ENCODE results near the gene GHR.
"Not testable (repeated sequence)": the region's sequence is repeated elsewhere in the genome, so short reads cannot be mapped to it uniquely, and the experiment has no call there.

GHR gene

DNA sequence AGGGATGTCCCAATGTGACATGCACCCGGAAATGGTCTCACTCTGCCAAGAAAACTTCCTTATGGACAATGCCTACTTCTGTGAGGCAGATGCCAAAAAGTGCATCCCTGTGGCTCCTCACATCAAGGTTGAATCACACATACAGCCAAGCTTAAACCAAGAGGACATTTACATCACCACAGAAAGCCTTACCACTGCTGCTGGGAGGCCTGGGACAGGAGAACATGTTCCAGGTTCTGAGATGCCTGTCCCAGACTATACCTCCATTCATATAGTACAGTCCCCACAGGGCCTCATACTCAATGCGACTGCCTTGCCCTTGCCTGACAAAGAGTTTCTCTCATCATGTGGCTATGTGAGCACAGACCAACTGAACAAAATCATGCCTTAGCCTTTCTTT lies 295.8 kb downstream of the GHR start:
- no peak overlapping the region for H3K4me3 ChIP-seq (ENCODE audit: low read length)

GRCh38 chr5:42720251-42720650 lies 297.0 kb downstream of the GHR start:
- no peak for TF ChIP-seq ZNF274 (IDR thresholded peaks at IDR 0.05; ENCODE audit: low read depth, low read length)
- H3K4me3 ChIP-seq (ENCODE audit: low read length) = no peak overlapping the region

More for the DNA sequence above, 295.8 kb downstream of the GHR start:
- TF ChIP-seq ZNF274 (IDR thresholded peaks at IDR 0.05; ENCODE audit: low read depth, low read length) = no peak

DNA sequence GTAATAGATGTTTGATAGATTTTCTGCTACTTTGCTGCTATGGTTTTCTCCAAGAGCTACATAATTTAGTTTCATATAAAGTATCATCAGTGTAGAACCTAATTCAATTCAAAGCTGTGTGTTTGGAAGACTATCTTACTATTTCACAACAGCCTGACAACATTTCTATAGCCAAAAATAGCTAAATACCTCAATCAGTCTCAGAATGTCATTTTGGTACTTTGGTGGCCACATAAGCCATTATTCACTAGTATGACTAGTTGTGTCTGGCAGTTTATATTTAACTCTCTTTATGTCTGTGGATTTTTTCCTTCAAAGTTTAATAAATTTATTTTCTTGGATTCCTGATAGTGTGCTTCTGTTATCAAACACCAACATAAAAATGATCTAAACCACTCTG lies 298.2 kb downstream of the GHR start:
- H3K4me3 ChIP-seq (ENCODE audit: low read length) = no peak overlapping the region
- no peak for TF ChIP-seq ZNF274 (IDR thresholded peaks at IDR 0.05; ENCODE audit: low read depth, low read length)

DNA sequence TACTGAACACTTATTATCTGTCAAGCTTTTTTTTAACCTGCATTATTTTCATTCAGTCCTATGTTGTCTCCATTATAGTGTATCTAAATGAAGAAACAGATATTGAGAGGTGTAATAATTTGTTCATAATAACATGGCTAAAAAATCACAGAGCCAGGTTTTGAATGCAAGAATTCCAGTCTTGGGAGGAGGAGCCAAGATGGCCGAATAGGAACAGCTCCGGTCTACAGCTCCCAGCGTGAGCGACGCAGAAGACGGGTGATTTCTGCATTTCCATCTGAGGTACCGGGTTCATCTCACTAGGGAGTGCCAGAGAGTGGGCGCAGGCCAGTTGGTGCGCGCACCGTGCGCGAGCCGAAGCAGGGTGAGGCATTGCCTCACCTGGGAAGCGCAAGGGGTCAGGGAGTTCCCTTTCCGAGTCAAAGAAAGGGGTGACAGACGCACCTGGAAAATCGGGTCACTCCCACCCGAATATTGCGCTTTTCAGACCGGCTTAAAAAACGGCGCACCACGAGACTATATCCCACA lies 311.4 kb downstream of the GHR start:
- H3K4me3 ChIP-seq (ENCODE audit: low read length) = not testable (repeated sequence)

DNA sequence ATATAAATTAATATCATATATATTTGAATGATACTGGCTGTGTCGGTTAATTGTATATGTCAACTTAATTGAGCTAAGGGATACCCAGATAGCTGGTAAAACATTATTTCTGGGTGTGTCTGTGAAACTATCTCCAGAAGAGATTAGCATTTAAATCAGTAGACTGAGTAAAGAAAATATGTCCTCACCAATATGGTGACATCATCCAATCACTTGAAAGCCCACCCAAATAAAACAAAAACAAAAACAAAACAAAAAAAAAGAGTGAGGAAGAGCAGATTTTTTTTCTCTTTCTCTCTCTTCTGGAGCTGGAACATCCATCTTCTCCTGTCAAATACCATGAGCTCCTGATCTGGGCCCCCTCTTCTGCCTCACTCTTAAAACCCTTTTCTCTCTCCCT lies 317.7 kb downstream of the GHR start:
- no peak for TF ChIP-seq ZNF274 (IDR thresholded peaks at IDR 0.05; ENCODE audit: low read depth, low read length)
- H3K4me3 ChIP-seq (ENCODE audit: low read length) = no peak overlapping the region

- no peak overlapping the region for H3K4me3 ChIP-seq (ENCODE audit: low read length)
- TF ChIP-seq ZNF274 (IDR thresholded peaks at IDR 0.05; ENCODE audit: low read depth, low read length) = no peak
Measured at GRCh38 chr5:42745426-42745825, 322.2 kb downstream of the GHR start.

- no peak for TF ChIP-seq ZNF274 (IDR thresholded peaks at IDR 0.05; ENCODE audit: low read depth, low read length)
- no peak overlapping the region for H3K4me3 ChIP-seq (ENCODE audit: low read length)
Measured at GRCh38 chr5:42745856-42746255, 322.6 kb downstream of the GHR start.

DNA sequence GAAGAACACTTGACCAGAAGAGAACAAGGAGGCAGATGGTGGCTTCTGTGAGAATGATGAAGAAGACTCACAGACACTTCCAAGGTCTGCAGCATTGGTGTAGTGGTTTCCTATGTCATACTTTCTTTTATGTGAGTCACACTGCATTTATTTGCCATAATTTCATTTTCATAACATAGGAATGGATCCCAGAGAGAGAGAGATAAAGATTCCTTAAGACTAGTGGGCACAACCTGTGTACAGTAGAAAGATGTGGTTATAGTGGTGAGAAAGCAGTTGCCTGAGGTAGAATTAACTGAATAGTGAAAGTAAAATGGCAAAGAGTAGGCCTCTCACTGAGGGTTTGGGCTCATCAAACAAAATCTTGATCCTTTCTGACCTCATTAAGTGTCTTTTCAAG lies 325.8 kb downstream of the GHR start:
- TF ChIP-seq ZNF274 (IDR thresholded peaks at IDR 0.05; ENCODE audit: low read depth, low read length) = no peak
- no peak overlapping the region for H3K4me3 ChIP-seq (ENCODE audit: low read length)

- TF ChIP-seq ZNF274 (IDR thresholded peaks at IDR 0.05; ENCODE audit: low read depth, low read length) = no peak
- H3K4me3 ChIP-seq (ENCODE audit: low read length) = no peak overlapping the region
Measured at GRCh38 chr5:42750507-42750906, 327.3 kb downstream of the GHR start.

DNA sequence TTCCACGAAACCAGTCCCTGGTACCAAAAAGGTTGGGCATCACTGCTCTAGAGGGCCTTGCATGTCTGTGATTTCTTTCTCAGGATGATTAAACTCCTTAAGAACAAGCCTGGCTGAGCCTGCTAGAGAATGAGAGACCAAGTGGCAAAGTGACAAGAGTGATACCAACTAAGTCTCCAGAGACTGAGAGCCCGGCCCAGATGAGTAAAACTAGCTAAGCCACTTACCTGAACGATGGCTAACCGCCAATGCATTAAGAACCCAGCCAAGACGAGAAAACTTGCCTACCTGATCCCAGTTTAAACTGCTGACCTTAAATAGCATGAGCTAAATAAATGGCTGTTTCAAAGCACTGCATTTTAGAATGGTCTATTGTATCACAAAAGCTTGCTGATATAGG lies 327.8 kb downstream of the GHR start:
- TF ChIP-seq ZNF274 (IDR thresholded peaks at IDR 0.05; ENCODE audit: low read depth, low read length) = no peak
- no peak overlapping the region for H3K4me3 ChIP-seq (ENCODE audit: low read length)

DNA sequence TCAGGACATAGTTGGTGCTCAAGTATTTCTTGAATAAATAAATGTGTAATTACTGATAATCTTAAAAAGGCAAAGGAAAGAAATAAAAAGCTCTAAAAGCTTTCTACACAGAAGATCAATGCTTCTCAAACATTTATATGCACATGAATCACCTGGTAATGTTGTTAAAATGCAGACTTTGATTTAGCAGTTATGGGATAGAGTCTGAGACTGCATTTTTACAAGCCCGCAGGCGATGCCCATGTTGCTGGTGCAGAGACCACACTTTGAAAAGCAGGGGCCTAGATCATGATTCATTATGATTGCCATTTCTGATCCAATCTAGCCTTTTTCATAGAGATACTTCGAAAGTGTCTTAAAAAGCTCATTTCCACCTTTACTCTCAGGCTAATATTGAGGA lies 329.9 kb downstream of the GHR start:
- TF ChIP-seq ZNF274 (IDR thresholded peaks at IDR 0.05; ENCODE audit: low read depth, low read length) = no peak
- H3K4me3 ChIP-seq (ENCODE audit: low read length) = no peak overlapping the region

GRCh38 chr5:42756606-42757601 lies 333.7 kb downstream of the GHR start, which contains the start of gene CCDC152:
TSS of gene CCDC152 (plus strand) at chr5:42756818. CDS start at chr5:42759122, 2,304 bp downstream.
- TF ChIP-seq ZNF274 (IDR thresholded peaks at IDR 0.05; ENCODE audit: low read depth, low read length) = no peak
- peak within 1 kb of the TSS; percentile 59; the same call in 1 of the 2 replicates for H3K4me3 ChIP-seq (ENCODE audit: low read length)

DNA sequence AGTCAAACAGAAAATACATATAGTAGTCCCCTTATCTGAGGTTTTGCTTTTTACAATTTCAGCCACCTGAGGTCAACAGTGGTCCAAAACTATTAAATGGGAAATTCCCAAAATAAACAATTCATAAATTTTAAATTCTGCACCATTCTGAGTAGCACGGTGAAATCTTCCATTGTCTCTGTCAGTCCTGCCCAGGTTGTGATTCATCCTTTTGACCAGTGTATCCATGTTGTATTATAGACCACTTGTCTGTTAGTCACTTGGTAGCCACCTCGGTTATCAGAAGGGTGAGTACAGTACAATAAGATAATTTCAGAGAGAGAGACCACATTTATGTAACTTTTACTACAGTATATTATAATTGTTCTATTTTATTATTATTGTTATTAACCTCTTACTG lies 336.2 kb downstream of the GHR start:
- H3K4me3 ChIP-seq (ENCODE audit: low read length) = no peak overlapping the region
- no peak for TF ChIP-seq ZNF274 (IDR thresholded peaks at IDR 0.05; ENCODE audit: low read depth, low read length)

DNA sequence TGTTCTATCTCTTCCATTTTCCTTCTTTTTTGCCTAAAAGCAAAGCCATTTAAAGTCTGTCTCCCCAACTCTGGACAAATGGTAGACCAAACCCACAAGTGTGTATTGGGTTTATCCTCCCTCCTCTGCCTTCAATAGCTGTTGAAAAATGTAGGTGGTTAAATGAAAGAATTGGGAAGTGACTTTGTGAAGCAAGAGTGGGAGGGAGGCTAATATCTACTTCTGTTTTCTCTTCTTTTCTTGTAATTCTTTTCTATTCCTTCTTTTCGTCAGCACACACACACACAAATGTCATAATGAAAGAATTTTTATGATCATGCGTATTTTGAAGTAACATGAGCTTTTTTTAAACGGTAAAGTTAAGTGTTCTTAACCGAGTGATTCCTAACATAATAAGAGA lies 337.2 kb downstream of the GHR start:
- no peak overlapping the region for H3K4me3 ChIP-seq (ENCODE audit: low read length)
- TF ChIP-seq ZNF274 (IDR thresholded peaks at IDR 0.05; ENCODE audit: low read depth, low read length) = no peak

DNA sequence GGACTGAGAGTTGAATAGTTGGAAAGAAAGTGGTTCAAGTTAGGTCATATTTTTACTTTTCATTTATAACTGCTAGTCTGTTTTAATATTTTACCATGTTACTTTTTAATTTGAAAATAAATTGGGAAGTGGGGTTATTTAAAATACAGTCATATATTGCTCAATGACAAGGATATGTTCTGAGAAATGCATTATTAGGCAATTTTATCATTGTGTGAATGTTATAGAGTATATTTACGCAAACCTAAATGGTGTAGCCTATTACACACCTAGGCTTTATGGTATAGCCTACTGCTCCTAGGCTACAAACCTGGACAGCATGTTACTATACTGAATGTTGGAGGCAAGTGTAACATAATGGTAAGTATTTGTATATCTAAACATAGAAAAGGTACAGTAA lies 338.6 kb downstream of the GHR start:
- TF ChIP-seq ZNF274 (IDR thresholded peaks at IDR 0.05; ENCODE audit: low read depth, low read length) = no peak
- H3K4me3 ChIP-seq (ENCODE audit: low read length) = no peak overlapping the region
